ENCODE results near the gene DCTN5.

Gene DCTN5

DNA sequence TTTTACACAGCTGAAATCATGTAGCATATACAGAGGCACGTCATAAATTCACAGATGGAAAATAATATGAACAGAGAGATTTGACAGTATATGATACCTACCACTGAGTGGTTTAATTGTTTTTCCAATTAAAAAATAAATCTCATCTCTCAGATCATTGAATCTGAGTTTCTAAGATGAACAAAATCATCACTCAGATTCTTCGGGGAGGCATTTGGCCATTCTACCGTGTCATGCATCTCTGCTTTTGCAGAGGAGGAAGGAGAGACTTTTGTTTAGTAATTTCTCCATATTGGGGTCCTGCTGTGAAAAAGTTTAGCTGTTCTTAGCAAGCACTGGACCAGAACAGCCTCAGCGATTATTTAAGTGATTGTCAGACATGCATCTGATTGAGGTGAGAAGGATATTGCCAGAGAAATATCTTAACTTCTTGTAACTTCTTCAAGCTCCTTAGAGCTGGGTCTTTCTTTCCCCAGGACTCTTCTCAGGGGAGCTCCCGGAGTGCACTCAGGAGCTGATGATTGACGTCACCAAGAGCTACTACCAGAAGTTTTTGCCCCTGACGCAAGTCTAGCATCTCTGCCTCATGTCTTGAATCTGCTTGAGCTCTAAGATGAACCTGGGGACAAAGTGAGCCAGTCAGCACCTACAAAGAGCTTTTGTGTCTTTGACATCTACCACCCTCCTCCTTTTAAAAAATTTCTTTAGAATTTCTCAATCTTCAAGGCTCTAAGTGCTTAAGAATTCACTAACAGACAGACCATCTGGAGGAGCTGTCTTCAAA lies 25.5 kb downstream of the DCTN5 start:
- no peak for DNase-seq

DNA sequence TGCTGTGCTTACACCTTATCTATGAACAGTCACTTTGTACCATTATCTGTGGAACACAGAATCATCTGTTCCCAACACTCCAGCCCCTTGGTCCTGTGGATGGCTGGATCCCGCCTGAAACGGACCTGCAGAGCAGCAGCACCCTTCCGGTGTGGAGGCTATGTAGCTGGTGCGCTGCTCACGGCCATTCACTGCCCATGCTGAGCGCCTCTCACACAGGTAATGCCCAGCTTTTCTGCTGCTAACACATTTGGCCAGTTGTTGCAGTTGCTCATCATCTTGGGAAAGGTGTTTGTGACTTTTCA lies 26.0 kb downstream of the DCTN5 start:
- no peak for DNase-seq

- no peak for DNase-seq
Observed at GRCh38 chr16:23668225-23668624, 27.0 kb downstream of the DCTN5 start.

GRCh38 chr16:23668873-23669272 lies 27.6 kb downstream of the DCTN5 start:
- no peak for DNase-seq

DNA sequence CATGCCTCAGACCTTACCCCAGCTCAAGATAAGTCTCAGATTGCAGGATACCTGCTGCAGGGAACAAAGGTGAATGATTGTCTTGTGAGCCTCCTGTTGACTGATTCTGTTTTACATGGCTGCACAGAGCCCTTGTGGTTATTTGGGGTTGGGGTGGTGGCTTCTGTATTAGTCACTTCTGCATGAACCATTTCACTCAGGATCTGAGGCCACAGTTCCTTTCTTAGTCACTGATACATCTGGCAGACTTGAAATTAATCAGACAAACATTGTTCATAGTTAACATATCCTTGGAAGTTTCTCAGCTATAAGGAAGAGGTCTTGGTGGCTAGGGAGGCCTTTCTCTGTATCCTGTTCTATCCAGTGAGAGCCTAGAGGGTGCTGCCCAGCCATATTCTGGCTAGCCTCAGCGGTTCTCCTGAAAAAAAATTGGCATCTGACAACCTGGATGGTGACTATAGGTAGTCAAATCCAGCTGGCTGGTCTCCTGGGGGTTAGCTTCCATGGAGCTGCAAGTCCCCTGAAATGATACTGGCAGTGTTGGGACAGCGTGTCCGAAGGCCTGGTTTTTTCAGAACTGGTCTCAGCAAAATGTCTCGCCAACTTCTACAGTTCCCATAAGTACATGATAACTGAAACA lies 29.0 kb downstream of the DCTN5 start:
- DNase-seq: no peak

GRCh38 chr16:23673971-23674614 lies 32.8 kb downstream of the DCTN5 start:
- DNase-seq: no peak

DNA sequence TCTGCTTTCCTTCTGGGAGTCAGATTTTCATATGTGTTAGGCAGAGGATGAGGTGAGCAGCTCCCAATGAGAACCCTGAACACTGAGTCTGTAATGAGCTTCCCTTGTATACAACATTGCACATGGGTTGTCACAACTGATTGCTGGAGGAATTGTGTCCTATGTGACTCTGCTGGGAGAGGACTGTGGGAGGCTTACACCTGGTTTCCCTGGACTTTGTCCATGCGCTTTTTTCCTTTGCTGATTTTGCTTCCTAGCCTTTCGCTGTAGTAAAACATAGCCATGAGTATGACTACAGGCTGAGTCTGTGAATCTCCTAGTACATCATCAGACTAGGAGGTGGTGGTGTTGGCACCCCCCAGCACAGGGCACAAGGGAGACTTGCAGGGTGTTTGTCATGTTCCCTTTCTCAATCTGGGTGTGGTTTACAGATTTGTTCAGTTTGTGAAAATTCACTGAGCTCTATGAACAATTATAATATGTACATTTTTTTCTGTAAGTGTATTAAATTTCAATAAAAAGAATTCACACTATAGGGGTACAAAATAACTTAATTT lies 35.7 kb downstream of the DCTN5 start:
- DNase-seq: no peak

DNA sequence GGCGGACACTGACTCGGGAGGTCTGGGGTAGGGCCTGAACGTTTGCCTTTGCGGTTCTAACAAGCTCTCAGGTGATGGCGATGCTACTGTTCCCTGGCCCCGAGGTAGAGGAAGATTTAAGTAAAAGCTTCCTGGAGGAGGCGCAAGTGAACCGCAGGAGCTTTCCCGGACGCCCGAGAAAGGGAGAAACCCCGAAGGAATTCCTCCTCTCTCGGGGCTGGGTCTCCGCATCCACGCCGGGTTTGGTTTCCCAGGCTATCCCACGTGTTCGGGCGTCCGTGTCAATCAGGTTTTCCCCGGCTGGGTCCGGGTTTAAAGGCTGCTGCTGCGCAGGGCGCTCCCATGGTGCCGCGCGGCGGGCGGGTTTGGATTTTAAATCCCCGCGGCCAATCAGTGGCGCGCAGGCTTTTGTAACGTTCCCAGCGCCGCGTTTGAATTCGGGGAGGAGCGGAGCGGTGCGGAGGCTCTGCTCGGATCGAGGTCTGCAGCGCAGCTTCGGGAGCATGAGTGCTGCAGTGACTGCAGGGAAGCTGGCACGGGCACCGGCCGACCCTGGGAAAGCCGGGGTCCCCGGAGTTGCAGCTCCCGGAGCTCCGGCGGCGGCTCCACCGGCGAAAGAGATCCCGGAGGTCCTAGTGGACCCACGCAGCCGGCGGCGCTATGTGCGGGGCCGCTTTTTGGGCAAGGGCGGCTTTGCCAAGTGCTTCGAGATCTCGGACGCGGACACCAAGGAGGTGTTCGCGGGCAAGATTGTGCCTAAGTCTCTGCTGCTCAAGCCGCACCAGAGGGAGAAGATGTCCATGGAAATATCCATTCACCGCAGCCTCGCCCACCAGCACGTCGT lies 37.4 kb downstream of the DCTN5 start, which contains the start of gene PLK1:
TSS of gene PLK1 (plus strand) at position 460 of the 844 bp plus-strand sequence. CDS start at position 504, 44 bp downstream.
- DNase-seq: peak; percentile 81 to 89 (median 84)

DNA sequence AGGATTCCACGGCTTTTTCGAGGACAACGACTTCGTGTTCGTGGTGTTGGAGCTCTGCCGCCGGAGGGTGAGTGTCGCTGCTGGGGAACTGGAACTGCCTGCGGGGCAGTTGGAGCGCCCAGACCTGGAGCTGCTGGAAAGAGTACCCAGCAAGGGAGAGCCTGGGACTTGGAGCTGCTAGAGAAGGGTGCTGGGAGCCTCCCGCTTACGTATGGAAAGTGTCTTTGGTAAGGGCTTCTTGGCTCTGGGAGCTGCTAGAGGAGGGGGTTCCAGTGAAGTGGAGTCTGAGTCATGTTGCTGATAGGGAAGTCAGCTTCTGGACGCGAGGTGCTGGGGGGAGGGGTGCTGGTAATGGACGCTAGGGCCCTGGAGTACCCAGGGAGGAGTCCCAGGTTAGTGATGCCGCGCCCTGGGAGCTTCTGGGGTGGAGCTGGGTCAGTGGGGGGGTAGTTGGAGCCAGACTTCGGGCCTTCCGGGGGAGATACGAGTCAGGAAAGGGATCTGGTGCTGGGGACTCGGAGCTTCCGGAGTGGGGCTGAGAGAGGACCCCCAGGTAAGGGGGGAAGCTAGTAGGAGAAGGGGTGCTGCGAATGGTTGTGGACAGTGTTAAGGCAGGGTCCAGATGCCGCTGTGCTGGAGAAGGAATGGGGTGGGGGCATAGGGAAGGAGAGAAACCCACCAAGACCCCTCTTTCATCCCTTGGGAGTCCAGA lies 38.2 kb downstream of the DCTN5 start:
- DNase-seq: peak in 2 of 3 experiments; percentile 45 to 59

DNA sequence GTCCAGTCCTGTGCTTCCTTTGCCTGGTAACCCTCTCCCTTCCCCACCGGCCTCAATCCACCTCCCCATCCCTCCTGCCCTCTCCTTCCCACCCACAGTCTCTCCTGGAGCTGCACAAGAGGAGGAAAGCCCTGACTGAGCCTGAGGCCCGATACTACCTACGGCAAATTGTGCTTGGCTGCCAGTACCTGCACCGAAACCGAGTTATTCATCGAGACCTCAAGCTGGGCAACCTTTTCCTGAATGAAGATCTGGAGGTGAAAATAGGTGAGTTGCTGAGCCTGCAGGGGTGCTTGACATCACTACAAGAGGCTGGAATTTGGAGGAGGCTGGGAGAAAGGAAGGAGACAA lies 38.7 kb downstream of the DCTN5 start:
- no peak for DNase-seq

DNA sequence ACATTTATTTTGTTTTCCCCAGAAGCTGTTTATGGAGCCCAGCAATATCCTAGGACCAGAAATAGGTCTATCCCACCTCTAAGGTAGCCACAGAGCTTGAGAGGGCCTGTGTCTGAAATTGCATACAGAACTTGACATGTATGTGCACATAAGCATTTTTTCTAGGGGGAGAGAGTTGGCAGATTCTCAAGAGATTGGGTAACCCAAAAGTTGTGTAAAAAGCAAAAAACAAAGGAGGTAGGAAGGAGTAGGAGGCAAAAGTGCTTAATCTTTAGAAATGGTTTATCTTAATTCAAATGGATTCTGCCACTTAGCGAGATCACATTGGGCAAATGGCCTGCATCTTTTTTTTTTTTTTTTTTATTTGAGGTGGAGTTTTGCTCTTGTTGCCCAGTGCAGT lies 40.9 kb downstream of the DCTN5 start:
- DNase-seq: no peak

GRCh38 chr16:23683487-23683886 lies 42.2 kb downstream of the DCTN5 start:
- DNase-seq: no peak

- no peak for DNase-seq
Observed at GRCh38 chr16:23687034-23687808, 46.0 kb downstream of the DCTN5 start.

- no peak for DNase-seq
Observed at GRCh38 chr16:23689442-23690187, 48.3 kb downstream of the DCTN5 start.

- no peak for DNase-seq
Observed at GRCh38 chr16:23690771-23691482, 49.7 kb downstream of the DCTN5 start.

- DNase-seq: no peak
Observed at GRCh38 chr16:23691483-23692189, 50.4 kb downstream of the DCTN5 start.

DNA sequence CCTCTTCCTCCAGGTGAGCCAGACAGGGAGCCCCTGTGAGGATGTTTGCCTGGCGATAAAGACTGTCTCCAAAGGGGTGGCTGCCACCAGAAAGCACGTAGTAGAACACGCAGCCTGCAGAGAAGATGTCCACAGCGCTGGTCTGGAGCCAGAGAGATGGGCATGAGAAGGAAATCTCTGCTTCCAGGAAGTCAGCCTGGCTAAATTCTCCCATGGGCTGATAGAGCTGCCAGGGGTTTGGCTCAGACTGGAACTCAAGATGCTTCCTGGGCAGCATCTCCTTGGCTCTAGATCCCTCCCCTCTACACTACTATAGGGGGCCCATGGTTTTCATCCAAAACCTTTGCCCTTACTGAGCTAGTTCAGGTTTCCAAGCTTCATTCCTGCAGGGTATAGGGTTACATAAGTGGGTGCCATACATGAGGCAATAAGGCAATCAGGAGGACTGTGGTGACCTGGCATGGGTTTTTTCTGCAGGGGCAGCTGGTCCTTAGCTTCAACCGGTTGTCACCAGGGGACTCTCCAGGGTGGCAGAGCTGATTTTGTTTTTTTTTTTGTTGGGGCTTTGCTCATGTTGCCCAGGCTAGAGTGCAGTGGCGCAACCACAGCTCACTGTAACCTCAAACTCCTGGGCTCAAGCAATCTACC lies 51.0 kb downstream of the DCTN5 start:
- no peak for DNase-seq

DNA sequence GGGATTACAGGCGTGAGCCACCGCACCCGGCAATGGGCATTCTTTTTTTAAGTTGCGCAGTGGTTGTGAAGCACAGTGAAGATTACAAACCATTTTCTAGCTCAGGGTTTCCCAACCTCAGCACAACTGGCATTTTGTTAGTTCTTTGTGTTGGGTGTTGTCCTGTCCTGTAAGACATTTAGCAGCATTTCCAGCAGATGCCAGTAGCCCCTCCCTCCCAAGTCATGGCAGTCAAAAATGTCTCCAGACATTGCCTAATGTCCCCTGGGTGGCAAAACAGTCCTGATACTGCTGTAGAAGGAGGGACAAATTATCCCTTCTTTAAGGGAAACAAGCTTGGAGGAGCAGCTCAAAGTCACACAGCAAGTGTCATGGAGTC lies 53.0 kb downstream of the DCTN5 start:
- no peak for DNase-seq

Measured in NCI-H1417 (cell line).